MM.1S (cell line): Measurements from ENCODE around the gene CHRM3.
"Not testable (repeated sequence)": the region's sequence is repeated elsewhere in the genome, so short reads cannot be mapped to it uniquely, and the experiment has no call there.

Source experiments
- DNase-seq: peaks from one replicate; pipeline ENCODE4 v3.0.0-alpha.2; 2015
- H2AFZ ChIP-seq: fragments of 300-600 bp; sonication (generic); 2 replicates; pipeline ENCODE4 v1.6.0; 2016; ENCODE audit warnings: antibody characterized with exemption, low read length
- H3F3A ChIP-seq: fragments of 300-600 bp; sonication (generic); 2 replicates; pipeline ENCODE4 v1.6.1; 2016; ENCODE audit warnings: mild to moderate bottlenecking, antibody characterized with exemption, low read length, moderate library complexity, mixed read lengths; ENCODE audit not compliant: insufficient read depth
- H3K27ac ChIP-seq: fragments of 300-600 bp; sonication (generic); 2 replicates; pipeline ENCODE4 v1.5.1; 2016; ENCODE audit warnings: mild to moderate bottlenecking, low read length
- H3K27me3 ChIP-seq: fragments of 300-600 bp; sonication (generic); replicated peaks from 2 replicates; pipeline ENCODE4 v1.6.0; 2016; ENCODE audit warnings: low read length; ENCODE audit not compliant: insufficient read depth
- H3K36me3 ChIP-seq: fragments of 300-600 bp; sonication (generic); replicated peaks from 2 replicates; pipeline ENCODE4 v1.6.1; 2016; ENCODE audit warnings: mild to moderate bottlenecking, low read length, mixed read lengths; ENCODE audit not compliant: insufficient read depth
- H3K4me1 ChIP-seq: fragments of 300-600 bp; sonication (generic); 2 replicates; pipeline ENCODE4 v1.6.1; 2016; ENCODE audit warnings: low read length, mixed read lengths
- H3K4me2 ChIP-seq: fragments of 300-600 bp; sonication (generic); 2 replicates; pipeline ENCODE4 v1.6.0; 2016; ENCODE audit warnings: low read depth, low read length
- H3K4me3 ChIP-seq: fragments of 300-600 bp; sonication (generic); 2 replicates; pipeline ENCODE4 v1.5.1; 2016; ENCODE audit warnings: low read length, mixed read lengths
- H3K79me2 ChIP-seq: fragments of 300-600 bp; sonication (generic); 2 replicates; pipeline ENCODE4 v1.6.1; 2016; ENCODE audit warnings: mixed run types, low read length, mixed read lengths
- H3K9ac ChIP-seq: fragments of 300-600 bp; sonication (generic); 2 replicates; pipeline ENCODE4 v1.6.1; 2016; ENCODE audit warnings: low read length, mixed read lengths
- H3K9me2 ChIP-seq: fragments of 300-600 bp; sonication (generic); replicated peaks from 2 replicates; pipeline ENCODE4 v1.6.1; 2016; ENCODE audit warnings: mild to moderate bottlenecking, low read length, mixed read lengths; ENCODE audit not compliant: insufficient read depth
- H3K9me3 ChIP-seq: fragments of 300-600 bp; sonication (generic); replicated peaks from 2 replicates; pipeline ENCODE4 v1.6.1; 2016; ENCODE audit warnings: mild to moderate bottlenecking, low read length, mixed read lengths; ENCODE audit not compliant: insufficient read depth
- H4K20me1 ChIP-seq: fragments of 300-600 bp; sonication (generic); 2 replicates; pipeline ENCODE4 v1.6.1; 2016; ENCODE audit warnings: mild to moderate bottlenecking, low read length, moderate library complexity, mixed read lengths; ENCODE audit not compliant: insufficient read depth
- CTCF ChIP-seq: fragments of 300-600 bp; sonication (generic); IDR thresholded peaks from 2 replicates; pipeline ENCODE4 v1.5.1; 2016; ENCODE audit warnings: antibody characterized with exemption, low read length, mixed read lengths
- EZH2 ChIP-seq: fragments of 300-600 bp; sonication (generic); optimal IDR thresholded peaks from 2 replicates; pipeline ENCODE3; 2017; ENCODE audit warnings: low read depth, mild to moderate bottlenecking, antibody characterized with exemption, low read length, mixed read lengths
- EZH2phosphoT487 ChIP-seq: fragments of 300-600 bp; sonication (generic); IDR thresholded peaks from 2 replicates; pipeline ENCODE4 v1.6.1; 2018; ENCODE audit warnings: antibody characterized with exemption, low read length

The CHRM3 gene

GRCh38 chr1:239367196-239367810 lies 19.1 kb upstream of the CHRM3 start:
- Histone ChIP-seq H2AFZ (no peak overlapping the region), H3K9me3 (no peaks in the 10 kb centered on the region), H3K9ac (no peak overlapping the region), H4K20me1 (no peaks in the 10 kb centered on the region), H3F3A (no peaks in the 10 kb centered on the region), H3K27ac (no peak overlapping the region), H3K9me2 (no peaks in the 10 kb centered on the region), H3K79me2 (no peaks in the 10 kb centered on the region), H3K27me3 (no peaks in the 10 kb centered on the region), H3K36me3 (no peaks in the 10 kb centered on the region), H3K4me1 (no peaks in the 10 kb centered on the region), H3K4me2 (no peak overlapping the region), H3K4me3 (no peak overlapping the region)
- no peak for TF ChIP-seq CTCF
- no peak for TF ChIP-seq EZH2
- TF ChIP-seq EZH2phosphoT487 = no peak
- DNase-seq = no peak

- H3K9me3 ChIP-seq = no peaks in the 10 kb centered on the region
- H3K36me3 ChIP-seq = no peaks in the 10 kb centered on the region
- no peak overlapping the region for H2AFZ ChIP-seq
- H4K20me1 ChIP-seq = no peaks in the 10 kb centered on the region
- no peak overlapping the region for H3K9ac ChIP-seq
- no peak overlapping the region for H3K4me2 ChIP-seq
- H3K4me1 ChIP-seq = no peaks in the 10 kb centered on the region
- TF ChIP-seq CTCF = no peak
- no peak for TF ChIP-seq EZH2phosphoT487
- TF ChIP-seq EZH2 = no peak
- H3F3A ChIP-seq = no peaks in the 10 kb centered on the region
- no peaks in the 10 kb centered on the region for H3K79me2 ChIP-seq
- H3K4me3 ChIP-seq = no peak overlapping the region
- H3K9me2 ChIP-seq = no peaks in the 10 kb centered on the region
- H3K27me3 ChIP-seq = no peaks in the 10 kb centered on the region
- DNase-seq = no peak
- no peak overlapping the region for H3K27ac ChIP-seq
Observed at GRCh38 chr1:239368436-239369109, 17.8 kb upstream of the CHRM3 start.

- not testable (repeated sequence) for H3K4me3 ChIP-seq, H4K20me1 ChIP-seq, H3K79me2 ChIP-seq, H3K9ac ChIP-seq, DNase-seq, H2AFZ ChIP-seq, H3K36me3 ChIP-seq, H3K27me3 ChIP-seq, H3K4me2 ChIP-seq, H3F3A ChIP-seq, H3K4me1 ChIP-seq, H3K9me2 ChIP-seq, H3K27ac ChIP-seq, H3K9me3 ChIP-seq
Observed at GRCh38 chr1:239370869-239371268, 15.5 kb upstream of the CHRM3 start.

- Histone ChIP-seq H3K9me3 (no peaks in the 10 kb centered on the region), H3K4me3 (no peak overlapping the region), H4K20me1 (no peaks in the 10 kb centered on the region), H3K9me2 (no peaks in the 10 kb centered on the region), H3F3A (no peaks in the 10 kb centered on the region; the same call in none of the 2 replicates), H3K4me2 (no peak overlapping the region), H3K4me1 (peaks cover 13% of the 10 kb centered on the region), H3K27ac (no peak overlapping the region), H2AFZ (no peak overlapping the region), H3K27me3 (no peaks in the 10 kb centered on the region), H3K9ac (no peak overlapping the region), H3K36me3 (no peaks in the 10 kb centered on the region), H3K79me2 (0 out of 2 replicates have a peak, but pooled peaks cover 3% of the 10 kb centered on the region)
- no peak for TF ChIP-seq CTCF
- TF ChIP-seq EZH2 = no peak
- no peak for TF ChIP-seq EZH2phosphoT487
- no peak for DNase-seq
Observed at GRCh38 chr1:239382666-239383065, 3.7 kb upstream of the CHRM3 start.
